AG04449 (cell line): ENCODE measurements around the gene ANKRD11.

ENCODE experiments used
- CTCF ChIA-PET: fragments of 350-600 bp; formaldehyde crosslinking; extraction: SDS; loops from one replicate; lab custom pipeline; 2021; ENCODE audit warnings: antibody characterized with exemption; lab: Yijun Ruan, JAX
- POLR2A ChIA-PET: fragments of 400-600, 350-600 bp; formaldehyde crosslinking; extraction: SDS; loops from one replicate; lab custom pipeline; 2020; ENCODE audit warnings: antibody characterized with exemption, inconsistent platforms; lab: Yijun Ruan, JAX
- DNase-seq: peaks from one replicate; pipeline ENCODE4 v3.0.0-alpha.2; 2010; ENCODE audit warnings: low read depth, low spot score
- H3K4me3 ChIP-seq: 2 replicates; pipeline ENCODE4 v1.5.1; 2011; ENCODE audit warnings: low read depth, mild to moderate bottlenecking, control low read depth, low read length
- TF ChIP-seq, protein P1 (sequence below): IDR thresholded peaks from one replicate; pipeline ENCODE4 v1.5.1; 2011; ENCODE audit warnings: mild to moderate bottlenecking, moderate library complexity, low read length, control low read depth, inconsistent platforms; ENCODE audit not compliant: insufficient read depth; ENCODE audit errors: missing control alignments

The ANKRD11 gene

DNA sequence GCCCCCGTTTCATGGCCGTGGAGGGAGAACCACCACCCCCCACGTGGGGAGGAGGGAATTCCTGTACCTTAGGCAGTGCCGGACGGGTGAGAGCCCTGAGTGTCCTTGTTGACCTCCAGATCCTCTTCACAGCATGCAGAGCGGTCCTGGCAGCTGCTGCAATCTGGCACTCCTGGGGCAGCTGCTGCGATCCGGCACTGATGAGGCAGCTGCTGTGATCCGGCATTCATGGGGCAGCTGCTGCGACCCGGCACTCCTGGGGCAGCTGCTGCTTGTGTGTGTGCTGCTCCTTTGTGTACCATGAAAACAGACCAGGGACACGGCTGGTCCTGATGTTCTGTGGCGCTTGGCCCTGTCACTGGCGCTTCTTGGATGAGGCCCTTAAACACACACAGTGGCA, 260.1 kb downstream of the ANKRD11 start:
- TF ChIP-seq, protein P1, sequence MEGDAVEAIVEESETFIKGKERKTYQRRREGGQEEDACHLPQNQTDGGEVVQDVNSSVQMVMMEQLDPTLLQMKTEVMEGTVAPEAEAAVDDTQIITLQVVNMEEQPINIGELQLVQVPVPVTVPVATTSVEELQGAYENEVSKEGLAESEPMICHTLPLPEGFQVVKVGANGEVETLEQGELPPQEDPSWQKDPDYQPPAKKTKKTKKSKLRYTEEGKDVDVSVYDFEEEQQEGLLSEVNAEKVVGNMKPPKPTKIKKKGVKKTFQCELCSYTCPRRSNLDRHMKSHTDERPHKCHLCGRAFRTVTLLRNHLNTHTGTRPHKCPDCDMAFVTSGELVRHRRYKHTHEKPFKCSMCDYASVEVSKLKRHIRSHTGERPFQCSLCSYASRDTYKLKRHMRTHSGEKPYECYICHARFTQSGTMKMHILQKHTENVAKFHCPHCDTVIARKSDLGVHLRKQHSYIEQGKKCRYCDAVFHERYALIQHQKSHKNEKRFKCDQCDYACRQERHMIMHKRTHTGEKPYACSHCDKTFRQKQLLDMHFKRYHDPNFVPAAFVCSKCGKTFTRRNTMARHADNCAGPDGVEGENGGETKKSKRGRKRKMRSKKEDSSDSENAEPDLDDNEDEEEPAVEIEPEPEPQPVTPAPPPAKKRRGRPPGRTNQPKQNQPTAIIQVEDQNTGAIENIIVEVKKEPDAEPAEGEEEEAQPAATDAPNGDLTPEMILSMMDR: no peak
- ChIA-PET POLR2A (no interaction called here), CTCF (interaction anchor here (2.9 kb wide), 1 partner anchor 10 kb away, joined by 16 read pairs; no protein-coding TSS in a partner anchor)
- no peak overlapping the region for H3K4me3 ChIP-seq
- no peak for DNase-seq

DNA sequence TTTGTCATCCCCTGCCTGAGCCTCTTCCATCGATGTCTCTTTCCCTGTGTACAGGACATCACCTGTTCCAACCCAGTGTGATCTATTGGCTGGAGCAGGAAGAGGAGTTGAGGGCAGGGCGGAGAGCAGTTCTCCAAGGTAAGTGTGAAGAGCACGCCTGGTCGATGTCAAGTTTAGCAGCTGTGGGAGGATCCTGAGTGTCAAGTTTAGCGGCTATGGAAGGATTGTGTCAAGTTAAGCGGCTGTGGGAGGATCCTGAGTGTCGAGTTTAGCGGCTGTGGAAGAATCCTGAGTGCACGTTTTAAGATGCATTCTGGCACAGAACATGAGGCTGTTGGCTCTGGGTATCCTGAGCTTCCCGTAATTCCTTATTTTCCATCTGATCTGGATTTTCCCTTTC, 265.7 kb downstream of the ANKRD11 start:
- TF ChIP-seq, protein P1: no peak
- DNase-seq: no peak
- ChIA-PET POLR2A (interaction anchor here (0.7 kb wide), 1 partner anchor 58 kb away, joined by 3 read pairs; no protein-coding TSS in a partner anchor), CTCF (interaction anchor here (3.2 kb wide), 1 partner anchor 58 kb away, joined by 9 read pairs; no protein-coding TSS in a partner anchor)
- H3K4me3 ChIP-seq: no peak overlapping the region

DNA sequence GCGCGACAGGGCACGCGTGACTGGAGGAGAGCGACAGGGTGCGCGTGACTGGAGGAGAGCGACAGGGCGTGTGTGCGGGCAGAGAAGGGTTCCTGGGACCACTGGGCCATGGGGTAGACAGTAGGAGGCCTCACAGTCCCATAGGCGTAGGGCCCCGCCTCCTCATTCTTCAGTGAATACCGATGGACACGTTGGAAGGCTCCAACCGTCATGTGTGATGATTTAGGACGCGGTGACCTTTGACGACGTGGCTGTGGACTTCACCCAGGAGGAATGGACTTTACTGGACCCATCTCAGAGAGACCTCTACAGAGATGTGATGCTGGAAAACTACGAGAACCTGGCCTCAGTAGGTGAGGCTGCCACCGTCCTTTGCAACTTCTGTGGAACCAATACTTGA, 267.4 kb downstream of the ANKRD11 start:
- CTCF ChIA-PET: no interaction called here
- no peak overlapping the region for H3K4me3 ChIP-seq
- POLR2A ChIA-PET: no interaction called here
- TF ChIP-seq, protein P1: no peak
- no peak for DNase-seq

DNA sequence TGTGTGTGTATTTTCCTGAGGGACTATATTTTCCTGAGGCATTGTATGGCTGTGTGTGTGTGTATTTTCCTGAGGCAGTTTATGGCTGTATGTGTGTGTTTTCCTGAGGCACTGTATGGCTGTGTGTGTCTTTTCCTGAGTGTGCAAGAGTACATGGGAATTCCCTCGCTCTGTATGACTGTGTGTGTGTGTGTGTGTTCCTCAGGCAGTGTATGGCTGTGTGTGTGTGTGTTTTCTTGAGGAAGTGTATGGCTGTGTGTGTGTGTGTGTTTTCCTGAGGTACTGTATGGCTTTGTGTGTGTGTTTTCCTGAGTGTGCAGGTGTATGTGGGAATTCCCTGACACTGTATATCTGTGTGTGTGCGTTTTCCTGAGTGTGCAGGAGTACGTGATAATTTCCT, 268.8 kb downstream of the ANKRD11 start:
- TF ChIP-seq, protein P1: no peak
- CTCF ChIA-PET: no interaction called here
- DNase-seq: no peak
- no peak overlapping the region for H3K4me3 ChIP-seq
- POLR2A ChIA-PET: no interaction called here

DNA sequence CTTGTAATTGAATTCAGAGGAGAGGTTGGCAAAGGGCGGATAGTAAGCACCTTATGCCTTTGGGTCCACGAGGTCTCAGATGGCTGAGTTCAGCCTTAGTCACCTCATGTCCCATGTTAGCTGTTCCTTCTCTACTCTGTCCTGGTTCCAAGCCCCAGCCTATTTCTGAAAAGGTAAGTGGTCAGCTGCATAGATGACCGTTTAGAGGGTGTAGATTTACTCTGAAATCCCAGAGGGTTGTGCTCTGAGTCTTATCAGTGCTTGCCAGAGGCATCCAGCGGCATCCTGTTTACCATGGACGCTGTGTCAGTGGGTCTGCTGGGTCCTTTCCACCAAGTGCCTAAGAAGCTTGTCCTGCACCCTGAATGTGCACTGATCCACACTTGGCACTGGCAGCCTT, 271.0 kb downstream of the ANKRD11 start:
- TF ChIP-seq, protein P1: no peak
- CTCF ChIA-PET: interaction anchor here (1.2 to 2.1 kb wide), 3 partner anchors 21 to 361 kb away, joined by 3 to 7 read pairs (median 5); no protein-coding TSS in a partner anchor
- DNase-seq: no peak
- no peak overlapping the region for H3K4me3 ChIP-seq
- POLR2A ChIA-PET: no interaction called here
